RWPE2 (cell line): Measurements from ENCODE around the gene RALA.

Source experiments
- ATAC-seq: fragments of 200-7000 bp; cut with Tn5 transposase; 3 replicates; pipeline ENCODE4 v1.9.1; 2021; ENCODE audit warnings: low read depth
- DNase-seq: peaks from one replicate; pipeline ENCODE4 v3.0.0-alpha.2; 2020; ENCODE audit warnings: low spot score
- H3K27ac ChIP-seq: fragments of 450-650 bp; 2 replicates; pipeline ENCODE4 v1.5.1; 2017; ENCODE audit warnings: mild to moderate bottlenecking; ENCODE audit not compliant: poor library complexity, severe bottlenecking
- H3K27me3 ChIP-seq: fragments of 250-450 bp; sonication (Bioruptor Pico); 2 replicates; pipeline ENCODE4 v1.5.1; 2021; ENCODE audit warnings: mild to moderate bottlenecking, moderate library complexity; ENCODE audit not compliant: insufficient read depth, poor library complexity, severe bottlenecking
- H3K36me3 ChIP-seq: fragments of 250-450 bp; sonication (Bioruptor Pico); 2 replicates; pipeline ENCODE4 v1.5.1; 2020; ENCODE audit warnings: low read depth, mild to moderate bottlenecking, moderate library complexity
- H3K4me1 ChIP-seq: fragments of 250-450 bp; sonication (Bioruptor Pico); 2 replicates; pipeline ENCODE4 v1.5.1; 2021; ENCODE audit warnings: mild to moderate bottlenecking, moderate library complexity; ENCODE audit not compliant: insufficient read depth, poor library complexity, severe bottlenecking
- H3K4me3 ChIP-seq: fragments of 250-450 bp; sonication (Bioruptor Pico); 2 replicates; pipeline ENCODE4 v1.5.1; 2021; ENCODE audit warnings: mild to moderate bottlenecking, moderate library complexity; ENCODE audit not compliant: severe bottlenecking
- H3K9me3 ChIP-seq: fragments of 250-450 bp; sonication (Bioruptor Pico); 2 replicates; pipeline ENCODE4 v1.5.1; 2021; ENCODE audit warnings: mild to moderate bottlenecking, moderate library complexity; ENCODE audit not compliant: severe bottlenecking
- CTCF ChIP-seq: fragments of 450-650 bp; IDR thresholded peaks from one replicate; pipeline ENCODE4 v1.5.1; 2017; ENCODE audit warnings: mild to moderate bottlenecking, moderate library complexity; ENCODE audit not compliant: poor library complexity, severe bottlenecking

The RALA gene

GRCh38 chr7:39609935-39610263 is 13.5 kb upstream of the RALA start:
- H3K27ac ChIP-seq = peak overlapping the region; percentile 67
- no peak for ATAC-seq
- H3K4me3 ChIP-seq = no peak overlapping the region
- H3K27me3 ChIP-seq = no peaks in the 10 kb centered on the region
- H3K4me1 ChIP-seq = peaks cover 25% of the 10 kb centered on the region
- no peak for DNase-seq
- H3K9me3 ChIP-seq = peaks cover 3% of the 10 kb centered on the region
- H3K36me3 ChIP-seq = no peaks in the 10 kb centered on the region
- no peak for TF ChIP-seq CTCF

GRCh38 chr7:39613577-39613976 is 9.8 kb upstream of the RALA start:
- H3K4me3 ChIP-seq = no peak overlapping the region
- no peaks in the 10 kb centered on the region for H3K36me3 ChIP-seq
- TF ChIP-seq CTCF = no peak
- peak overlapping the region; percentile 63 for H3K27ac ChIP-seq
- ATAC-seq (peak; percentile 69), DNase-seq (no peak)
- H3K27me3 ChIP-seq = no peaks in the 10 kb centered on the region
- H3K4me1 ChIP-seq = peaks cover 35% of the 10 kb centered on the region
- H3K9me3 ChIP-seq = peaks cover 3% of the 10 kb centered on the region

GRCh38 chr7:39614299-39614698 is 9.1 kb upstream of the RALA start:
- Histone ChIP-seq H3K9me3 (peaks cover 3% of the 10 kb centered on the region), H3K27ac (peak overlapping the region; percentile 63), H3K4me3 (no peak overlapping the region), H3K36me3 (no peaks in the 10 kb centered on the region), H3K4me1 (peaks cover 27% of the 10 kb centered on the region), H3K27me3 (no peaks in the 10 kb centered on the region)
- DNase-seq (no peak), ATAC-seq (no peak)
- no peak for TF ChIP-seq CTCF

- Histone ChIP-seq H3K27ac (peak overlapping the region; percentile 9), H3K9me3 (peaks cover 3% of the 10 kb centered on the region), H3K36me3 (no peaks in the 10 kb centered on the region), H3K27me3 (no peaks in the 10 kb centered on the region), H3K4me3 (no peak overlapping the region), H3K4me1 (peaks cover 24% of the 10 kb centered on the region)
- no peak for ATAC-seq
- no peak for TF ChIP-seq CTCF
- DNase-seq = no peak
Observed at GRCh38 chr7:39615350-39615975, 7.9 kb upstream of the RALA start.

GRCh38 chr7:39616138-39616537 is 7.2 kb upstream of the RALA start:
- no peak for TF ChIP-seq CTCF
- H3K4me1 ChIP-seq = peaks cover 29% of the 10 kb centered on the region
- peak; percentile 57; the same call in 2 of the 3 replicates for ATAC-seq
- H3K9me3 ChIP-seq = peaks cover 3% of the 10 kb centered on the region
- H3K36me3 ChIP-seq = no peaks in the 10 kb centered on the region
- H3K27me3 ChIP-seq = no peaks in the 10 kb centered on the region
- no peak overlapping the region for H3K4me3 ChIP-seq
- no peak for DNase-seq
- peak overlapping the region; percentile 9 for H3K27ac ChIP-seq
